NB4 (cell line): ENCODE measurements around the gene MAML2.

Source experiments
- DNase-seq: peaks from one replicate; pipeline ENCODE4 v3.0.0; 2010; ENCODE audit warnings: low read depth
- H3K4me3 ChIP-seq: one replicate; pipeline ENCODE4 v1.5.1; 2011; ENCODE audit warnings: mild to moderate bottlenecking, low read depth, low read length, moderate library complexity
- CTCF ChIP-seq: IDR thresholded peaks from one replicate; pipeline ENCODE4 v1.5.1; 2012; ENCODE audit warnings: low read depth, low read length
- MAX ChIP-seq: IDR thresholded peaks from 2 replicates; pipeline ENCODE4 v1.6.1; 2011; ENCODE audit warnings: low read depth, low read length
- MYC ChIP-seq: IDR thresholded peaks from 2 replicates; pipeline ENCODE4 v1.6.1; 2011; ENCODE audit warnings: low read depth, low read length
- POLR2A ChIP-seq: IDR thresholded peaks from 2 replicates; pipeline ENCODE4 v1.6.1; 2011; ENCODE audit warnings: mild to moderate bottlenecking; ENCODE audit not compliant: insufficient read length; ENCODE audit errors: extremely low read depth

The MAML2 gene

GRCh38 chr11:96073536-96073935 is 269.5 kb downstream of the MAML2 start:
- H3K4me3 ChIP-seq, result no peak overlapping the region
- DNase-seq, result no peak
- TF ChIP-seq MYC, result no peak
- no peak for TF ChIP-seq POLR2A
- TF ChIP-seq CTCF, result no peak
- TF ChIP-seq MAX, result no peak

GRCh38 chr11:96072592-96072991 is 270.4 kb downstream of the MAML2 start:
- no peak overlapping the region for H3K4me3 ChIP-seq
- no peak for TF ChIP-seq POLR2A
- no peak for TF ChIP-seq MYC
- TF ChIP-seq MAX, result no peak
- no peak for TF ChIP-seq CTCF
- DNase-seq, result no peak

- TF ChIP-seq CTCF (no peak), MAX (no peak), MYC (no peak), POLR2A (no peak)
- H3K4me3 ChIP-seq, result no peak overlapping the region
- no peak for DNase-seq
Observed at GRCh38 chr11:96070453-96070852, 272.5 kb downstream of the MAML2 start.

GRCh38 chr11:96067160-96067559 is 275.8 kb downstream of the MAML2 start:
- no peak for DNase-seq
- no peak overlapping the region for H3K4me3 ChIP-seq
- TF ChIP-seq CTCF (no peak), MYC (no peak), POLR2A (no peak), MAX (no peak)

- TF ChIP-seq MAX (no peak), CTCF (no peak), POLR2A (no peak), MYC (no peak)
- H3K4me3 ChIP-seq, result no peak overlapping the region
- DNase-seq, result no peak
Observed at GRCh38 chr11:96065379-96065778, 277.6 kb downstream of the MAML2 start.

GRCh38 chr11:96063886-96064285 is 279.1 kb downstream of the MAML2 start:
- H3K4me3 ChIP-seq, result no peak overlapping the region
- no peak for TF ChIP-seq POLR2A
- TF ChIP-seq MYC, result no peak
- TF ChIP-seq MAX, result no peak
- no peak for TF ChIP-seq CTCF
- no peak for DNase-seq
